Amniotic stem cell (primary cell): ENCODE data around the gene PRAMEF8.
"Not testable (repeated sequence)": the region's sequence is repeated elsewhere in the genome, so short reads cannot be mapped to it uniquely, and the experiment has no call there.

Experiments
- DNase-seq: peaks from one replicate; lab custom pipeline; 2025; lab: John Stamatoyannopoulos, UW

PRAMEF8 gene

GRCh38 chr1:13285037-13285436 is at the start of gene PRAMEF8:
Gene PRAMEF8 (minus strand): TSS chr1:13285137. CDS start chr1:13284091, 1,046 bp downstream.
- DNase-seq, result not testable (repeated sequence)

GRCh38 chr1:13315281-13315680 is 30.3 kb upstream of the PRAMEF8 start, which contains the start of gene PRAMEF15:
Gene PRAMEF15 (plus strand): TSS chr1:13315581. CDS start chr1:13318408, 2,827 bp downstream.
- DNase-seq, result not testable (repeated sequence)

- not testable (repeated sequence) for DNase-seq
These were observed 18.3 kb upstream of the PRAMEF8 start, which contains the start of gene PRAMEF33 for GRCh38 chr1:13303239-13303638. Gene PRAMEF33 (plus strand): TSS chr1:13303539. CDS start chr1:13305955, 2,416 bp downstream.

- DNase-seq, result not testable (repeated sequence)
These were observed 17.3 kb upstream of the PRAMEF8 start for GRCh38 chr1:13302197-13302596.

GRCh38 chr1:13298699-13299098 is 13.8 kb upstream of the PRAMEF8 start:
- DNase-seq, result not testable (repeated sequence)

GRCh38 chr1:13297216-13297931 is 12.4 kb upstream of the PRAMEF8 start:
- not testable (repeated sequence) for DNase-seq

GRCh38 chr1:13289030-13289429 is 4.1 kb upstream of the PRAMEF8 start:
- not testable (repeated sequence) for DNase-seq

GRCh38 chr1:13279617-13280016 is 5.3 kb downstream of the PRAMEF8 start:
- DNase-seq, result not testable (repeated sequence)

- DNase-seq, result not testable (repeated sequence)
These were observed 7.9 kb downstream of the PRAMEF8 start for GRCh38 chr1:13277016-13277415.

GRCh38 chr1:13265124-13265523 is 19.8 kb downstream of the PRAMEF8 start:
- DNase-seq, result not testable (repeated sequence)

- DNase-seq, result not testable (repeated sequence)
These were observed 31.0 kb downstream of the PRAMEF8 start, which contains the start of gene PRAMEF5 for GRCh38 chr1:13253898-13254297. Gene PRAMEF5 (plus strand): TSS chr1:13254198. CDS start chr1:13259269, 5,071 bp downstream.

GRCh38 chr1:13247122-13247521 is 37.8 kb downstream of the PRAMEF8 start:
- DNase-seq, result not testable (repeated sequence)

GRCh38 chr1:13246554-13246871 is 38.4 kb downstream of the PRAMEF8 start:
- not testable (repeated sequence) for DNase-seq

GRCh38 chr1:13245841-13246553 is 38.9 kb downstream of the PRAMEF8 start:
- DNase-seq, result not testable (repeated sequence)

- DNase-seq, result not testable (repeated sequence)
These were observed 41.2 kb downstream of the PRAMEF8 start for GRCh38 chr1:13243536-13244263.

GRCh38 chr1:13239633-13240032 is 45.3 kb downstream of the PRAMEF8 start:
- not testable (repeated sequence) for DNase-seq

- not testable (repeated sequence) for DNase-seq
These were observed 47.4 kb downstream of the PRAMEF8 start for GRCh38 chr1:13237572-13237971.

GRCh38 chr1:13234057-13234456 is 50.9 kb downstream of the PRAMEF8 start:
- DNase-seq, result not testable (repeated sequence)

- not testable (repeated sequence) for DNase-seq
These were observed 52.9 kb downstream of the PRAMEF8 start for GRCh38 chr1:13232056-13232455.
